HG03460 (cell line): ENCODE measurements around the gene GCK.

Experiments
- ATAC-seq: cut with Tn5 transposase; IDR thresholded peaks from one replicate; pipeline ENCODE4 v1.9.1; 2021; ENCODE audit not compliant: unreplicated experiment

The GCK gene

GRCh38 chr7:44223362-44224079 lies 34.3 kb upstream of the GCK start:
- no peak for ATAC-seq

- no peak for ATAC-seq
These were observed 33.6 kb upstream of the GCK start for GRCh38 chr7:44222776-44223261.

GRCh38 chr7:44222074-44222473 lies 32.8 kb upstream of the GCK start:
- ATAC-seq = no peak

- no peak for ATAC-seq
These were observed 32.1 kb upstream of the GCK start for GRCh38 chr7:44221231-44221791.

- no peak for ATAC-seq
These were observed 31.3 kb upstream of the GCK start for GRCh38 chr7:44220358-44221112.

GRCh38 chr7:44220046-44220357 lies 30.8 kb upstream of the GCK start:
- ATAC-seq = no peak

GRCh38 chr7:44219371-44220045 lies 30.3 kb upstream of the GCK start:
- ATAC-seq = no peak

GRCh38 chr7:44218418-44219201 lies 29.4 kb upstream of the GCK start:
- no peak for ATAC-seq

- ATAC-seq = no peak
These were observed 28.7 kb upstream of the GCK start for GRCh38 chr7:44217852-44218402.

- ATAC-seq = no peak
These were observed 28.0 kb upstream of the GCK start for GRCh38 chr7:44217223-44217714.

- ATAC-seq = no peak
These were observed 27.4 kb upstream of the GCK start for GRCh38 chr7:44216521-44217222.

- ATAC-seq = no peak
These were observed 26.8 kb upstream of the GCK start for GRCh38 chr7:44216019-44216418.

- no peak for ATAC-seq
These were observed 26.3 kb upstream of the GCK start for GRCh38 chr7:44215531-44215930.

- ATAC-seq = no peak
These were observed 24.7 kb upstream of the GCK start for GRCh38 chr7:44213877-44214388.

- no peak for ATAC-seq
These were observed 24.1 kb upstream of the GCK start for GRCh38 chr7:44213206-44213876.

- ATAC-seq = no peak
These were observed 23.4 kb upstream of the GCK start for GRCh38 chr7:44212581-44213184.

GRCh38 chr7:44212018-44212417 lies 22.8 kb upstream of the GCK start:
- ATAC-seq = no peak

GRCh38 chr7:44211126-44211675 lies 22.0 kb upstream of the GCK start:
- no peak for ATAC-seq
